GM12873 (cell line): ENCODE data around the gene SAXO2.
A peak's percentile ranks its signal among the peaks of the same experiment; 100 is the strongest.

Source experiments
- CTCF ChIP-seq: IDR thresholded peaks from 2 replicates; pipeline ENCODE4 v1.5.1; 2012; ENCODE audit warnings: low read depth, mild to moderate bottlenecking, moderate library complexity, low read length, control low read depth; ENCODE audit not compliant: insufficient read depth; ENCODE audit errors: missing control alignments

The SAXO2 gene

GRCh38 chr15:82262422-82263026, at the start of gene SAXO2, which contains the start of gene EFL1:
TSS of gene SAXO2 (plus strand) at chr15:82262818. CDS start at chr15:82262880, 62 bp downstream.
TSS of gene EFL1 (minus strand) at chr15:82262734. CDS start at chr15:82261778, 956 bp downstream.
- no peak for TF ChIP-seq CTCF

- peak; percentile 45 for TF ChIP-seq CTCF
These were observed 41.1 kb upstream of the SAXO2 start for GRCh38 chr15:82221535-82221934.

GRCh38 chr15:82228750-82229149, 33.9 kb upstream of the SAXO2 start:
- TF ChIP-seq CTCF = no peak

GRCh38 chr15:82231233-82231632, 31.4 kb upstream of the SAXO2 start:
- no peak for TF ChIP-seq CTCF

GRCh38 chr15:82231842-82232241, 30.8 kb upstream of the SAXO2 start:
- TF ChIP-seq CTCF = no peak

GRCh38 chr15:82239685-82240391, 22.8 kb upstream of the SAXO2 start:
- no peak for TF ChIP-seq CTCF

GRCh38 chr15:82263350-82263749, 732 bp downstream of the SAXO2 start:
- no peak for TF ChIP-seq CTCF
